Stimulated activated CD8-positive, alpha-beta memory T cell treated with anti-CD3 and anti-CD28 coated beads, Interleukin-2, amount 100 ng/mL, for 1 hour (primary cell): Measurements from ENCODE around the gene OIT3.
"Not testable (repeated sequence)": the region's sequence is repeated elsewhere in the genome, so short reads cannot be mapped to it uniquely, and the experiment has no call there.

Source experiments
- DNase-seq, 2 donors: peaks; one replicate each; pipeline ENCODE4 v3.0.0-alpha.2; 2020; ENCODE audit warnings: low read depth in 2 of 2

OIT3 gene

GRCh38 chr10:72903941-72904446 is 10.5 kb downstream of the OIT3 start:
- not testable (repeated sequence) for DNase-seq

- DNase-seq = no peak
Measured at GRCh38 chr10:72904806-72905205, 11.3 kb downstream of the OIT3 start.

- DNase-seq = no peak
Measured at GRCh38 chr10:72906446-72906845, 12.9 kb downstream of the OIT3 start.

GRCh38 chr10:72910705-72911104 is 17.2 kb downstream of the OIT3 start:
- DNase-seq = no peak

- DNase-seq = no peak
Measured at GRCh38 chr10:72911758-72912157, 18.2 kb downstream of the OIT3 start.

- DNase-seq = no peak
Measured at GRCh38 chr10:72912736-72913135, 19.2 kb downstream of the OIT3 start.

GRCh38 chr10:72913287-72913686 is 19.7 kb downstream of the OIT3 start:
- no peak for DNase-seq

- not testable (repeated sequence) for DNase-seq
Measured at GRCh38 chr10:72917201-72917600, 23.7 kb downstream of the OIT3 start.

GRCh38 chr10:72917803-72918332 is 24.3 kb downstream of the OIT3 start:
- DNase-seq = not testable (repeated sequence)

GRCh38 chr10:72918352-72918751 is 24.8 kb downstream of the OIT3 start:
- no peak for DNase-seq

- not testable (repeated sequence) for DNase-seq
Measured at GRCh38 chr10:72921147-72921683, 27.7 kb downstream of the OIT3 start.

- DNase-seq = no peak
Measured at GRCh38 chr10:72924351-72924750, 30.8 kb downstream of the OIT3 start.

- no peak for DNase-seq
Measured at GRCh38 chr10:72925951-72926465, 32.5 kb downstream of the OIT3 start.

GRCh38 chr10:72927485-72927884 is 33.9 kb downstream of the OIT3 start:
- DNase-seq = no peak

GRCh38 chr10:72928798-72929197 is 35.3 kb downstream of the OIT3 start:
- no peak for DNase-seq

GRCh38 chr10:72930276-72930675 is 36.7 kb downstream of the OIT3 start:
- no peak for DNase-seq

GRCh38 chr10:72932259-72933015 is 38.9 kb downstream of the OIT3 start:
- DNase-seq = no peak

GRCh38 chr10:72935361-72935760 is 41.8 kb downstream of the OIT3 start:
- no peak for DNase-seq

- no peak for DNase-seq
Measured at GRCh38 chr10:72943498-72944234, 50.1 kb downstream of the OIT3 start.

- DNase-seq = no peak
Measured at GRCh38 chr10:72946963-72947362, 53.4 kb downstream of the OIT3 start.

GRCh38 chr10:72948762-72949161 is 55.2 kb downstream of the OIT3 start:
- DNase-seq = no peak

GRCh38 chr10:72951760-72952159 is 58.2 kb downstream of the OIT3 start:
- no peak for DNase-seq
